ENCODE results near the gene TMTC3. TPM values are rescaled to one million over a fixed set of nuclear protein-coding genes. Genes with fewer than 3 reads are reported as not detected.

The TMTC3 gene
- total RNA-seq, 1 donor from 2014 or later, result 35.2 TPM

GRCh38 chr12:88242571-88242925 lies 100.4 kb downstream of the TMTC3 start:
- peaks cover 3% of the 10 kb centered on the region for H3K36me3 Mint-ChIP-seq (ENCODE audit: insufficient read depth)
- no peaks in the 10 kb centered on the region for H3K4me1 Mint-ChIP-seq (ENCODE audit: low read depth)
- H3K9me3 Mint-ChIP-seq (ENCODE audit: low read depth), result peaks cover 7% of the 10 kb centered on the region
- no peak for DNase-seq (ENCODE audit: low spot score, unreplicated experiment)
- H3K27ac Mint-ChIP-seq, result no peak overlapping the region
- H3K4me3 Mint-ChIP-seq (ENCODE audit: low read depth), result no peak overlapping the region
- H3K27me3 Mint-ChIP-seq, result peaks cover 2% of the 10 kb centered on the region
- TF ChIP-seq CTCF (IDR thresholded peaks at IDR 0.05; ENCODE audit: unreplicated experiment), result no peak

GRCh38 chr12:88242939-88243338 lies 100.8 kb downstream of the TMTC3 start:
- Mint-ChIP-seq H3K4me3 (ENCODE audit: low read depth) (no peak overlapping the region), H3K27ac (no peak overlapping the region), H3K4me1 (ENCODE audit: low read depth) (no peaks in the 10 kb centered on the region), H3K27me3 (peaks cover 1% of the 10 kb centered on the region), H3K9me3 (ENCODE audit: low read depth) (peaks cover 7% of the 10 kb centered on the region), H3K36me3 (ENCODE audit: insufficient read depth) (peaks cover 3% of the 10 kb centered on the region)
- no peak for TF ChIP-seq CTCF (IDR thresholded peaks at IDR 0.05; ENCODE audit: unreplicated experiment)
- DNase-seq (ENCODE audit: low spot score, unreplicated experiment), result no peak

GRCh38 chr12:88243982-88244381 lies 101.9 kb downstream of the TMTC3 start:
- Mint-ChIP-seq H3K27ac (no peak overlapping the region), H3K9me3 (ENCODE audit: low read depth) (peaks cover 7% of the 10 kb centered on the region), H3K36me3 (ENCODE audit: insufficient read depth) (peaks cover 3% of the 10 kb centered on the region), H3K4me3 (ENCODE audit: low read depth) (no peak overlapping the region), H3K4me1 (ENCODE audit: low read depth) (no peaks in the 10 kb centered on the region), H3K27me3 (no peaks in the 10 kb centered on the region)
- DNase-seq (ENCODE audit: low spot score, unreplicated experiment), result no peak
- TF ChIP-seq CTCF (IDR thresholded peaks at IDR 0.05; ENCODE audit: unreplicated experiment), result no peak

- H3K4me1 Mint-ChIP-seq (ENCODE audit: low read depth), result no peaks in the 10 kb centered on the region
- no peak overlapping the region for H3K27ac Mint-ChIP-seq
- no peaks in the 10 kb centered on the region for H3K36me3 Mint-ChIP-seq (ENCODE audit: insufficient read depth)
- DNase-seq (ENCODE audit: low spot score, unreplicated experiment), result no peak
- no peak for TF ChIP-seq CTCF (IDR thresholded peaks at IDR 0.05; ENCODE audit: unreplicated experiment)
- H3K27me3 Mint-ChIP-seq, result no peaks in the 10 kb centered on the region
- peaks cover 3% of the 10 kb centered on the region for H3K9me3 Mint-ChIP-seq (ENCODE audit: low read depth)
- H3K4me3 Mint-ChIP-seq (ENCODE audit: low read depth), result no peak overlapping the region
Observed at GRCh38 chr12:88245905-88246304, 103.8 kb downstream of the TMTC3 start.

GRCh38 chr12:88247241-88247643 lies 105.1 kb downstream of the TMTC3 start:
- no peaks in the 10 kb centered on the region for H3K9me3 Mint-ChIP-seq (ENCODE audit: low read depth)
- no peak overlapping the region for H3K27ac Mint-ChIP-seq
- no peaks in the 10 kb centered on the region for H3K4me1 Mint-ChIP-seq (ENCODE audit: low read depth)

More at GRCh38 chr12:88247241-88247643, 105.1 kb downstream of the TMTC3 start:
- Mint-ChIP-seq H3K4me3 (ENCODE audit: low read depth) (no peak overlapping the region), H3K36me3 (ENCODE audit: insufficient read depth) (no peaks in the 10 kb centered on the region), H3K27me3 (no peaks in the 10 kb centered on the region)
- no peak for DNase-seq (ENCODE audit: low spot score, unreplicated experiment)
- no peak for TF ChIP-seq CTCF (IDR thresholded peaks at IDR 0.05; ENCODE audit: unreplicated experiment)

Data from progenitor cell of endocrine pancreas (in vitro differentiated cells).